ENCODE measurements around the gene EPS8L1. TPM values are rescaled to one million over a fixed set of nuclear protein-coding genes. Genes with fewer than 3 reads are reported as not detected.

EPS8L1 gene
- total RNA-seq, 1 donor, result 0.63 TPM

GRCh38 chr19:55044286-55044685 lies 31.4 kb upstream of the EPS8L1 start:
- H3K4me3 ChIP-seq (ENCODE audit: low read depth, low read length), result no peak overlapping the region
- no peak for DNase-seq (ENCODE audit: low read depth)

GRCh38 chr19:55044771-55045716 lies 30.6 kb upstream of the EPS8L1 start:
- TF ChIP-seq CTCF (IDR thresholded peaks at IDR 0.05; ENCODE audit: insufficient read depth, low read length), result no peak
- no peak for DNase-seq (ENCODE audit: low read depth)
- H3K4me3 ChIP-seq (ENCODE audit: low read depth, low read length), result no peak overlapping the region

More at GRCh38 chr19:55044286-55044685, 31.4 kb upstream of the EPS8L1 start:
- no peak for TF ChIP-seq CTCF (IDR thresholded peaks at IDR 0.05; ENCODE audit: insufficient read depth, low read length)

GRCh38 chr19:55046975-55047622 lies 28.6 kb upstream of the EPS8L1 start:
- TF ChIP-seq CTCF (IDR thresholded peaks at IDR 0.05; ENCODE audit: insufficient read depth, low read length), result no peak

GRCh38 chr19:55047951-55048350 lies 27.7 kb upstream of the EPS8L1 start:
- no peak overlapping the region for H3K4me3 ChIP-seq (ENCODE audit: low read depth, low read length)
- TF ChIP-seq CTCF (IDR thresholded peaks at IDR 0.05; ENCODE audit: insufficient read depth, low read length), result no peak
- no peak for DNase-seq (ENCODE audit: low read depth)

More at GRCh38 chr19:55046975-55047622, 28.6 kb upstream of the EPS8L1 start:
- no peak for DNase-seq (ENCODE audit: low read depth)
- H3K4me3 ChIP-seq (ENCODE audit: low read depth, low read length), result no peak overlapping the region

GRCh38 chr19:55048446-55048845 lies 27.2 kb upstream of the EPS8L1 start:
- no peak for TF ChIP-seq CTCF (IDR thresholded peaks at IDR 0.05; ENCODE audit: insufficient read depth, low read length)
- DNase-seq (ENCODE audit: low read depth), result no peak
- H3K4me3 ChIP-seq (ENCODE audit: low read depth, low read length), result no peak overlapping the region

- DNase-seq (ENCODE audit: low read depth), result no peak
- H3K4me3 ChIP-seq (ENCODE audit: low read depth, low read length), result no peak overlapping the region
- TF ChIP-seq CTCF (IDR thresholded peaks at IDR 0.05; ENCODE audit: insufficient read depth, low read length), result no peak
These were observed 24.7 kb upstream of the EPS8L1 start for GRCh38 chr19:55050749-55051532.

All from fibroblast of the aortic adventitia (primary cell).